ENCODE measurements around the gene NPFF. TPM values are rescaled to one million over a fixed set of nuclear protein-coding genes. Genes with fewer than 3 reads are reported as not detected.
"Not testable (repeated sequence)": the region's sequence is repeated elsewhere in the genome, so short reads cannot be mapped to it uniquely, and the experiment has no call there.

Gene NPFF
- polyA plus RNA-seq, 1 donor (not counting 4 experiments of a cell fraction or from before 2014, with no cell fraction given): not detected

GRCh38 chr12:53482626-53483168 is 24.6 kb downstream of the NPFF start:
- H4K20me1 ChIP-seq (ENCODE audit: control insufficient read depth, extremely low read depth, insufficient read depth, low read length): peaks cover 14% of the 10 kb centered on the region
- no peaks in the 10 kb centered on the region for H3K27me3 ChIP-seq (ENCODE audit: control insufficient read depth, extremely low read depth, insufficient read depth, low read length)
- H3K4me3 ChIP-seq (ENCODE audit: control insufficient read depth in 2 of 3, extremely low read depth in 1 of 3, insufficient read depth in 2 of 3, low read depth in 1 of 3, low read length in 3 of 3): no peak overlapping the region
- H3K9me1 ChIP-seq (ENCODE audit: control insufficient read depth, extremely low read depth, insufficient read depth, low read length): peaks cover 3% of the 10 kb centered on the region
- H3K27ac ChIP-seq (ENCODE audit: control insufficient read depth, insufficient read depth, low read length): no peak overlapping the region
- TF ChIP-seq EZH2 (IDR thresholded peaks at IDR 0.05; ENCODE audit: low read length): no peak
- no peak for TF ChIP-seq CTCF (optimal IDR thresholded peaks at IDR 0.05 in 1 of 3, IDR thresholded peaks at IDR 0.05 in 1 of 3, conservative IDR thresholded peaks at IDR 0.05 in 1 of 3; ENCODE audit: extremely low read depth in 1 of 3, insufficient read depth in 2 of 3, low read length in 3 of 3)
- H3K79me2 ChIP-seq (ENCODE audit: control insufficient read depth, insufficient read depth, low read length): no peaks in the 10 kb centered on the region
- no peak overlapping the region for H3K9ac ChIP-seq (ENCODE audit: control insufficient read depth, extremely low read depth, insufficient read depth, low read length)
- H3K4me2 ChIP-seq (ENCODE audit: control insufficient read depth, extremely low read depth, insufficient read depth, low read depth, low read length): no peak overlapping the region
- DNase-seq (ENCODE audit: low read depth, low spot score): no peak
- H3K4me1 ChIP-seq (ENCODE audit: control insufficient read depth, extremely low read depth, insufficient read depth, low read length): peaks cover 23% of the 10 kb centered on the region
- H2AFZ ChIP-seq (ENCODE audit: control insufficient read depth, low read length): no peak overlapping the region
- no peaks in the 10 kb centered on the region for H3K9me3 ChIP-seq (ENCODE audit: control insufficient read depth, low read depth, low read length)
- no peak for FAIRE-seq
- H3K36me3 ChIP-seq (ENCODE audit: control insufficient read depth in 2 of 2, extremely low read depth in 1 of 2, insufficient read depth in 2 of 2, low read length in 2 of 2): peaks cover 18 to 45% of the 10 kb centered on the region in 2 experiments
- dilution Hi-C loops (cut with MboI; ENCODE audit: extremely low pct_ligation_motif_present, low sequenced_read_pairs): no loop called here

- Histone ChIP-seq H3K9me1 (ENCODE audit: control insufficient read depth, extremely low read depth, insufficient read depth, low read length) (peaks cover 3% of the 10 kb centered on the region), H3K27ac (ENCODE audit: control insufficient read depth, insufficient read depth, low read length) (no peak overlapping the region), H2AFZ (ENCODE audit: control insufficient read depth, low read length) (no peak overlapping the region), H3K4me1 (ENCODE audit: control insufficient read depth, extremely low read depth, insufficient read depth, low read length) (peaks cover 23% of the 10 kb centered on the region), H3K27me3 (ENCODE audit: control insufficient read depth, extremely low read depth, insufficient read depth, low read length) (no peaks in the 10 kb centered on the region), H3K4me3 (ENCODE audit: control insufficient read depth in 2 of 3, extremely low read depth in 1 of 3, insufficient read depth in 2 of 3, low read depth in 1 of 3, low read length in 3 of 3) (no peak overlapping the region), H3K79me2 (ENCODE audit: control insufficient read depth, insufficient read depth, low read length) (no peaks in the 10 kb centered on the region), H3K9me3 (ENCODE audit: control insufficient read depth, low read depth, low read length) (no peaks in the 10 kb centered on the region), H3K4me2 (ENCODE audit: control insufficient read depth, extremely low read depth, insufficient read depth, low read depth, low read length) (no peak overlapping the region), H3K9ac (ENCODE audit: control insufficient read depth, extremely low read depth, insufficient read depth, low read length) (no peak overlapping the region), H3K36me3 (ENCODE audit: control insufficient read depth in 2 of 2, extremely low read depth in 1 of 2, insufficient read depth in 2 of 2, low read length in 2 of 2) (peaks cover 18 to 47% of the 10 kb centered on the region in 2 experiments), H4K20me1 (ENCODE audit: control insufficient read depth, extremely low read depth, insufficient read depth, low read length) (peaks cover 14% of the 10 kb centered on the region)
- DNase-seq (ENCODE audit: low read depth, low spot score) (no peak), FAIRE-seq (no peak)
- dilution Hi-C loops (cut with MboI; ENCODE audit: extremely low pct_ligation_motif_present, low sequenced_read_pairs): no loop called here
- peak in 2 of 3 experiments; percentile 15 to 48 for TF ChIP-seq CTCF (optimal IDR thresholded peaks at IDR 0.05 in 1 of 3, IDR thresholded peaks at IDR 0.05 in 1 of 3, conservative IDR thresholded peaks at IDR 0.05 in 1 of 3; ENCODE audit: extremely low read depth in 1 of 3, insufficient read depth in 2 of 3, low read length in 3 of 3)
- no peak for TF ChIP-seq EZH2 (IDR thresholded peaks at IDR 0.05; ENCODE audit: low read length)
Observed at GRCh38 chr12:53481939-53482586, 25.2 kb downstream of the NPFF start.

- H3K4me2 ChIP-seq (ENCODE audit: control insufficient read depth, extremely low read depth, insufficient read depth, low read depth, low read length); H3K4me3 ChIP-seq (ENCODE audit: control insufficient read depth in 2 of 3, extremely low read depth in 1 of 3, insufficient read depth in 2 of 3, low read depth in 1 of 3, low read length in 3 of 3); H3K79me2 ChIP-seq (ENCODE audit: control insufficient read depth, insufficient read depth, low read length); H3K9me1 ChIP-seq (ENCODE audit: control insufficient read depth, extremely low read depth, insufficient read depth, low read length); dilution Hi-C loops (cut with MboI; ENCODE audit: extremely low pct_ligation_motif_present, low sequenced_read_pairs); DNase-seq (ENCODE audit: low read depth, low spot score); H3K27me3 ChIP-seq (ENCODE audit: control insufficient read depth, extremely low read depth, insufficient read depth, low read length); FAIRE-seq; H2AFZ ChIP-seq (ENCODE audit: control insufficient read depth, low read length); H3K27ac ChIP-seq (ENCODE audit: control insufficient read depth, insufficient read depth, low read length); H3K9me3 ChIP-seq (ENCODE audit: control insufficient read depth, low read depth, low read length); H3K9ac ChIP-seq (ENCODE audit: control insufficient read depth, extremely low read depth, insufficient read depth, low read length): not testable (repeated sequence)
- Histone ChIP-seq H3K4me1 (ENCODE audit: control insufficient read depth, extremely low read depth, insufficient read depth, low read length) (peaks cover 23% of the 10 kb centered on the region), H3K36me3 (ENCODE audit: control insufficient read depth in 2 of 2, extremely low read depth in 1 of 2, insufficient read depth in 2 of 2, low read length in 2 of 2) (peaks cover 20 to 53% of the 10 kb centered on the region in 2 experiments), H4K20me1 (ENCODE audit: control insufficient read depth, extremely low read depth, insufficient read depth, low read length) (peaks cover 14% of the 10 kb centered on the region)
Observed at GRCh38 chr12:53481458-53481857, 25.8 kb downstream of the NPFF start.

Measured in keratinocyte (primary cell).